ENCODE measurements around the gene RADX.
A peak's percentile ranks its signal among the peaks of the same experiment; 100 is the strongest.

Gene RADX

GRCh38 chrX:106716004-106716403 is 104.2 kb downstream of the RADX start:
- H3K9me3 Mint-ChIP-seq: no peaks in the 10 kb centered on the region
- no peak overlapping the region for H3K4me3 Mint-ChIP-seq
- no peak for ATAC-seq
- H3K4me1 Mint-ChIP-seq: no peaks in the 10 kb centered on the region
- H3K27me3 Mint-ChIP-seq: no peaks in the 10 kb centered on the region
- no peak overlapping the region for H3K27ac Mint-ChIP-seq
- no peaks in the 10 kb centered on the region for H3K36me3 Mint-ChIP-seq

- Mint-ChIP-seq H3K4me3 (no peak overlapping the region), H3K27me3 (no peaks in the 10 kb centered on the region), H3K27ac (no peak overlapping the region), H3K4me1 (no peaks in the 10 kb centered on the region), H3K9me3 (no peaks in the 10 kb centered on the region), H3K36me3 (no peaks in the 10 kb centered on the region)
- ATAC-seq: no peak
Observed at GRCh38 chrX:106716463-106716862, 104.7 kb downstream of the RADX start.

DNA sequence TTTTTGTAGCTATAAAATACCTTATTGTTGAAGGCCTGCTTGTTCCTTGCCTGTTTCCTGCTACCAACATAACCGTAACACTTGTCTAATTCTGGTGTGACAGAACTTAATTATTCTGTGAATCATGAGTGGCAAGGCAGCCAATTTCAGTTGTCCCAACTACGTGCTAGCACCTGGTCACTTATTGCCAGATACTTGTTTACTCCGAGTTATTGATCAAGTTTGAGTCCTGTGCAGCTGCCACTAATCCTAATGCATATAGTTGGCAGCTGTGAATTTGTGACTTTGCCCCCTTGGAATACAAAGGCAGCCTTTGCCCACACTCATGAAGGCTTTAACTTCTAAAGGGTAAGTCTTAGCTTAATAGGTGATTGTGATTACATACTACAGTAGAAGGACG is 106.9 kb downstream of the RADX start:
- Mint-ChIP-seq H3K27me3 (peaks cover 4% of the 10 kb centered on the region), H3K4me1 (no peaks in the 10 kb centered on the region), H3K4me3 (no peak overlapping the region), H3K36me3 (no peaks in the 10 kb centered on the region), H3K27ac (no peak overlapping the region), H3K9me3 (no peaks in the 10 kb centered on the region)
- ATAC-seq: no peak

DNA sequence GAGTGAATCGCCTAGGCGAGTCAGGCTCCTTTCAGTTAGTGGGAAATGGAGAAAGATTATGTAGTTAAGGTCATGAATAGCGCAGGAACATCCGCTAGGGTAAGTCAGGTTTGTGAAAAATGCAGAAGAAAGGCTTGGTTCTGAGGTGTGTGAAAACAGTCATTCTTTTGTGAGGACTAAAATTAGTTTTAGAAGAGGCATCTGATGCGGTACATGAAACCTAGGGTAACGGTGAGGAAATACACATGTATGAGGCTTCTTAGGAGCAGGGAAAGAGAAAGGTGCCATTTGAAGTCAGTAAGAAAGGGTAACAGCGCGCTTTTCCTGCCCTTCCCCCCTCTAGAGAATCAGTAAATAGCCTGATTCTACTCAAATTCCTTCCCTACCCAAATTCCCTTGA is 114.2 kb downstream of the RADX start:
- no peak for ATAC-seq
- Mint-ChIP-seq H3K9me3 (no peaks in the 10 kb centered on the region), H3K36me3 (no peaks in the 10 kb centered on the region), H3K4me3 (peak overlapping the region; percentile 62), H3K4me1 (no peaks in the 10 kb centered on the region), H3K27me3 (peaks cover 23% of the 10 kb centered on the region), H3K27ac (no peak overlapping the region)

DNA sequence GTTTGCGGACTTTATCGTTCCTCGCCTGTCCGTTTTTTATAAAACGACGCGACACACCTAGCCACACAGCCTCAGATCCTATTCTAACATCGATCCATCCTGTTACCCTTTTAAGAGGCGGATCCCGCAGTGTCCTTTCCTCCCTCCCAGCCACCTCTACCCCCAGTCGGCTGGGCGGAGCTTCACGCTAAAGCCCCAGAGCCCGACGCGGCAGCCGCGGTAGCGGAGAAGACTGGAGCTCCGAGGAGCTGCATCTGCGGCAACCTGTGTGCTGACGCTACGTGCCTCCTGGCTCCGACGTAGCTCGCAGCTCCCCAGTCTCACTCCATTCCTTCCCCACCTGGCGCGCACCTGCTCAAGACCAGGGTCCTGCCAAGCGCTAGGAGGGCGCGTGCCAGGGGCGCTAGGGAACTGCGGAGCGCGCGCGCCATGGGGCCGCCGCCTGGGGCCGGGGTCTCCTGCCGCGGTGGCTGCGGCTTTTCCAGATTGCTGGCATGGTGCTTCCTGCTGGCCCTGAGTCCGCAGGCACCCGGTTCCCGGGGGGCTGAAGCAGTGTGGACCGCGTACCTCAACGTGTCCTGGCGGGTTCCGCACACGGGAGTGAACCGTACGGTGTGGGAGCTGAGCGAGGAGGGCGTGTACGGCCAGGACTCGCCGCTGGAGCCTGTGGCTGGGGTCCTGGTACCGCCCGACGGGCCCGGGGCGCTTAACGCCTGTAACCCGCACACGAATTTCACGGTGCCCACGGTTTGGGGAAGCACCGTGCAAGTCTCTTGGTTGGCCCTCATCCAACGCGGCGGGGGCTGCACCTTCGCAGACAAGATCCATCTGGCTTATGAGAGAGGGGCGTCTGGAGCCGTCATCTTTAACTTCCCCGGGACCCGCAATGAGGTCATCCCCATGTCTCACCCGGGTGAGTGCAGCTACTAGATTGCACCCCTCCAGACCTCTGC is 115.0 kb downstream of the RADX start, which contains the start of gene RNF128:
TSS of gene RNF128 (plus strand) at position 217 of the 953 bp plus-strand sequence. CDS start at position 430, 213 bp downstream.
- Mint-ChIP-seq H3K36me3 (no peaks in the 10 kb centered on the region), H3K27ac (no peak within 1 kb of the TSS), H3K4me1 (no peaks in the 10 kb centered on the region), H3K9me3 (no peaks in the 10 kb centered on the region), H3K4me3 (peak within 1 kb of the TSS; percentile 62), H3K27me3 (peaks cover 23% of the 10 kb centered on the region)
- ATAC-seq: no peak

DNA sequence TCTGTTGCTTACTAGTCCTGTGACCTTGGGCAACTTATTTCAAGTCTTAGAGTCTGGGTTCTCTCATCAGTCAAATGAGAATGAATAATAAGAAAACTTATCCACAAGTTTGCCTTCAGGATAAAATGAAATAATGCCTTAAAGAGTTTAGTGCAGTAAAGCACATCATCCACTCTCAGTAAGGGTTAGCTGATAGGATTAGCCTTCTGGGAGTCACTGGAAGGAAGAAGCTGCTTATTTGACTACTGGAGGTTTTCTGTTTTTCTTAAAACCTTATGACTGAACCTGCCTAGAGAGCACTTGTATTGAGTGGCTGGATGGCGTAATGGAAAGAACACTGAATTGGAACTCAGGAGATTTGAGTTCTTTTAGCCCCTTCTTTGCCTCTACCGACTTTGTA is 116.6 kb downstream of the RADX start:
- no peaks in the 10 kb centered on the region for H3K4me1 Mint-ChIP-seq

More for the DNA sequence above, 116.6 kb downstream of the RADX start:
- Mint-ChIP-seq H3K27me3 (peaks cover 23% of the 10 kb centered on the region), H3K9me3 (no peaks in the 10 kb centered on the region), H3K4me3 (no peak overlapping the region), H3K27ac (no peak overlapping the region), H3K36me3 (no peaks in the 10 kb centered on the region)
- ATAC-seq: no peak
